GM23338 (cell line): ENCODE results near the gene NANOS2. TPM values are rescaled to one million over a fixed set of nuclear protein-coding genes. Genes with fewer than 3 reads are reported as not detected.
A peak's percentile ranks its signal among the peaks of the same experiment; 100 is the strongest.

Source experiments
- ATAC-seq: fragments of 200-7000 bp; cut with Tn5 transposase; 3 replicates; pipeline ENCODE4 v1.9.1; 2020
- DNase-seq: peaks from one replicate; pipeline ENCODE4 v3.0.0-alpha.2; 2015; ENCODE audit warnings: low spot score
- H2AFZ ChIP-seq: fragments of 200-600 bp; sonication (generic); 2 replicates; pipeline ENCODE4 v1.8.0; 2016; ENCODE audit warnings: antibody characterized with exemption, mild to moderate bottlenecking, moderate library complexity
- H3F3A ChIP-seq: fragments of 200-600 bp; sonication (generic); replicated peaks from 2 replicates; pipeline ENCODE4 v1.8.0; 2017; ENCODE audit warnings: antibody characterized with exemption, mixed run types, low read depth
- H3K27ac ChIP-seq: fragments of 200-600 bp; sonication (generic); 2 replicates; pipeline ENCODE4 v1.6.1; 2016; ENCODE audit warnings: low read depth
- H3K27me3 ChIP-seq: fragments of 200-600 bp; sonication (generic); 2 replicates; pipeline ENCODE4 v1.8.0; 2016; ENCODE audit warnings: mild to moderate bottlenecking, mixed run types, moderate library complexity; ENCODE audit not compliant: insufficient read depth
- H3K36me3 ChIP-seq: fragments of 200-600 bp; sonication (generic); 2 replicates; pipeline ENCODE4 v1.8.0; 2016; ENCODE audit warnings: mild to moderate bottlenecking; ENCODE audit not compliant: insufficient read depth
- H3K4me1 ChIP-seq: fragments of 200-600 bp; sonication (generic); 2 replicates; pipeline ENCODE4 v1.8.0; 2016; ENCODE audit warnings: mild to moderate bottlenecking, moderate library complexity; ENCODE audit not compliant: insufficient read depth
- H3K4me2 ChIP-seq: fragments of 200-600 bp; sonication (generic); 2 replicates; pipeline ENCODE4 v1.7.1; 2017; ENCODE audit warnings: mixed run types
- H3K4me3 ChIP-seq: fragments of 200-600 bp; sonication (generic); 2 replicates; pipeline ENCODE4 v1.6.1; 2016; ENCODE audit warnings: mixed run types
- H3K79me2 ChIP-seq: fragments of 200-600 bp; sonication (generic); replicated peaks from 2 replicates; pipeline ENCODE4 v1.8.0; 2017; ENCODE audit warnings: mild to moderate bottlenecking; ENCODE audit not compliant: insufficient read depth
- H3K9me2 ChIP-seq: fragments of 200-600 bp; sonication (generic); 2 replicates; pipeline ENCODE4 v1.8.0; 2017; ENCODE audit not compliant: insufficient read depth
- H4K20me1 ChIP-seq: fragments of 200-600 bp; sonication (generic); replicated peaks from 2 replicates; pipeline ENCODE4 v1.8.0; 2017; ENCODE audit warnings: mild to moderate bottlenecking; ENCODE audit not compliant: insufficient read depth
- H3K27ac Mint-ChIP-seq: 2 replicates; pipeline ENCODE4 v1.8.0; 2020; ENCODE audit warnings: inconsistent platforms, mild to moderate bottlenecking, moderate library complexity, mixed read lengths
- H3K27me3 Mint-ChIP-seq: 3 replicates; pipeline ENCODE4 v1.8.0; 2022; ENCODE audit warnings: low read depth, mild to moderate bottlenecking, moderate library complexity, mixed read lengths, inconsistent platforms; ENCODE audit not compliant: insufficient read depth, poor library complexity
- H3K36me3 Mint-ChIP-seq: 3 replicates; pipeline ENCODE4 v1.8.0; 2021; ENCODE audit warnings: low read depth, mild to moderate bottlenecking, inconsistent platforms, moderate library complexity, mixed read lengths
- H3K4me1 Mint-ChIP-seq: 3 replicates; pipeline ENCODE4 v1.8.0; 2020; ENCODE audit warnings: mild to moderate bottlenecking, inconsistent platforms, mixed read lengths
- H3K4me3 Mint-ChIP-seq: 3 replicates; pipeline ENCODE4 v1.8.0; 2021; ENCODE audit warnings: moderate library complexity, mild to moderate bottlenecking, inconsistent platforms, mixed read lengths
- H3K9me3 Mint-ChIP-seq: 3 replicates; pipeline ENCODE4 v1.8.0; 2020; ENCODE audit warnings: moderate library complexity, mild to moderate bottlenecking, inconsistent platforms, mixed read lengths
- CTCF ChIP-seq, 2 experiments: fragments of 200-600 bp in 1 of 2; sonication (generic) in 1 of 2; conservative IDR thresholded peaks; 2 replicates each; pipeline versions ENCODE4 v1.5.1 to v1.6.1; 2016 to 2017; ENCODE audit warnings: antibody characterized with exemption in 2 of 2, low read depth in 2 of 2, mild to moderate bottlenecking in 2 of 2, moderate library complexity in 1 of 2
- ETS1 ChIP-seq: IDR thresholded peaks from 2 replicates; pipeline ENCODE4 v1.6.1; 2016; ENCODE audit warnings: antibody characterized with exemption
- REST ChIP-seq: IDR thresholded peaks from one replicate; pipeline ENCODE4 v1.6.1; 2018; ENCODE audit warnings: antibody characterized with exemption; ENCODE audit not compliant: unreplicated experiment
- polyA plus RNA-seq: library from polyadenylated mRNA; unstranded; fragments of >200 nt; fragmentation: Nextera tagmentation; extraction: Ambion mirVana; gene quantifications from 2 replicates; pipeline ENCODE4 v1.2.1, GENCODE V29; 2016
- total RNA-seq: library from RNA; depleted of rRNA; stranded (reverse); fragments of >200 nt; shearing (Covaris generic); gene quantifications from 2 replicates; pipeline ENCODE4 v1.2.3, GENCODE V29; 2014

The NANOS2 gene
- total and polyA plus RNA-seq, 2 experiments from 2014 or later = 0.11 to 0.14 TPM

GRCh38 chr19:45901912-45902650, 12.5 kb downstream of the NANOS2 start, which contains the start of gene MYPOP (continued):
- TF ChIP-seq REST (no peak), ETS1 (no peak), CTCF (conservative IDR thresholded peaks at IDR 0.05; ENCODE audit: low read depth in 2 of 2) (no peak)

DNA sequence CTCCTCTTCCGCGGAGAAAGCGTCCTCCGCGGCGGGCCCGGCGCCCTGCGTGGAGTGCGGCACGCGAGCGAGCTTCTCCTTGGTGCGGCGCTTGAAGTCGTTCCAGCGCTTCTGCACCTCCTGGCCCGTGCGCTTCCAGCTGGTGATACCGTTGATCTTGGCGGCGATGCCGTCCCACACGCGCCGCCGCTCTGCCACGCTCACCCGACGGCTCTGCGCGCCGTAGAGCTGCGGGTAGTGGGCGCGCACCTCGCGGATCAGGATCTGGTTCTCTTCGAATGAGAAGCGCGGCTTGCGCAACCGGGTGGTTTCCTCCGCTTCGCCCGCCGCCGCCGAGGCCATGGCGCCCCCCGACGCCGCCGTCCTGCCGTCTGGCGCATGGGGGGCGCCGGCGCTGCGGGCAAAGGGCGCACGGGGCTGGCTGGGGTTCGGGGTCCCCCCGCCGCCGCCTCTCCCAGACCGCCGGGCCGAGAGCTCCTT, 13.1 kb downstream of the NANOS2 start:
- peaks cover 9% of the 10 kb centered on the region for H3K4me1 Mint-ChIP-seq
- Histone ChIP-seq H4K20me1 (no peaks in the 10 kb centered on the region; the same call in none of the 2 replicates), H2AFZ (peak overlapping the region; percentile 90), H3K9me2 (no peaks in the 10 kb centered on the region), H3F3A (peaks cover 21% of the 10 kb centered on the region; the same call in 1 of the 2 replicates), H3K36me3 (no peaks in the 10 kb centered on the region), H3K4me2 (peak overlapping the region; percentile 87), H3K79me2 (no peaks in the 10 kb centered on the region), H3K27me3 (peaks cover 23% of the 10 kb centered on the region), H3K27ac (no peak overlapping the region), H3K4me1 (peaks cover 6% of the 10 kb centered on the region; the same call in 1 of the 2 replicates), H3K4me3 (peak overlapping the region; percentile 86)
- peak; percentile 6 for ATAC-seq
- H3K36me3 Mint-ChIP-seq = peaks cover 19% of the 10 kb centered on the region
- no peak overlapping the region for H3K27ac Mint-ChIP-seq
- no peaks in the 10 kb centered on the region for H3K9me3 Mint-ChIP-seq
- peak; percentile 35 for DNase-seq
- no peak for TF ChIP-seq REST
- H3K27me3 Mint-ChIP-seq = peaks cover 20% of the 10 kb centered on the region
- H3K4me3 Mint-ChIP-seq = peak overlapping the region; percentile 68; the same call in 2 of the 3 replicates
